Endothelial cell of umbilical vein (primary cell): ENCODE data around the gene HDAC11. TPM values are rescaled to one million over a fixed set of nuclear protein-coding genes. Genes with fewer than 3 reads are reported as not detected.

Experiments
- BruUV-seq: library from RNA; stranded (reverse); fragments of 400-500 nt; replicated peaks from 2 replicates; lab custom pipeline; 2021; lab: Mats Ljungman, UMichigan
- CTCF ChIA-PET: fragments of 300-600, 350-600 bp; sonication (Branson Sonifier 250); formaldehyde crosslinking; loops from one replicate; lab custom pipeline; 2021; ENCODE audit warnings: antibody characterized with exemption, inconsistent platforms; lab: Charles Lee
- POLR2A ChIA-PET: fragments of 300-600, 350-600 bp; sonication (Branson Sonifier 250); formaldehyde crosslinking; loops from one replicate; lab custom pipeline; 2021; ENCODE audit warnings: antibody characterized with exemption, inconsistent platforms; lab: Charles Lee
- DNase-seq: peaks from one replicate; pipeline ENCODE4 v3.0.0-alpha.2; 2011; ENCODE audit warnings: low read depth, low spot score
- FAIRE-seq: peaks from 2 replicates; lab custom pipeline; 2011; peaks lifted over from hg19 to GRCh38; lab: Jason Lieb, UNC
- H2AFZ ChIP-seq: 2 replicates; pipeline ENCODE4 v1.6.0; 2012; ENCODE audit warnings: low read depth, low read length, control low read depth, inconsistent platforms
- H3K27ac ChIP-seq: 2 replicates; pipeline ENCODE4 v1.5.1; 2011; ENCODE audit warnings: low read depth, mild to moderate bottlenecking, control low read depth, low read length, moderate library complexity; ENCODE audit not compliant: insufficient read depth
- H3K27me3 ChIP-seq, 2 experiments: 2 replicates each; pipeline versions ENCODE4 v1.6.0 to v1.6.1; 2011; ENCODE audit warnings: low read length in 2 of 2, mixed read lengths in 1 of 2; ENCODE audit not compliant: control insufficient read depth in 2 of 2, insufficient read depth in 2 of 2
- H3K36me3 ChIP-seq, 2 experiments: 2 replicates in 1 of 2; 3 replicates in 1 of 2; pipeline ENCODE4 v1.5.1; 2011; ENCODE audit warnings: low read length in 2 of 2, mild to moderate bottlenecking in 1 of 2, moderate library complexity in 1 of 2; ENCODE audit not compliant: control insufficient read depth in 2 of 2, insufficient read depth in 2 of 2; ENCODE audit errors: extremely low read depth in 1 of 2
- H3K4me1 ChIP-seq: 3 replicates; pipeline ENCODE4 v1.5.1; 2011; ENCODE audit warnings: mild to moderate bottlenecking, low read length; ENCODE audit not compliant: control insufficient read depth, insufficient read depth; ENCODE audit errors: extremely low read depth
- H3K4me2 ChIP-seq: 2 replicates; pipeline ENCODE4 v1.6.1; 2011; ENCODE audit warnings: low read length, control low read depth, mixed read lengths; ENCODE audit not compliant: insufficient read depth
- H3K4me3 ChIP-seq, 3 experiments: fragments of 200-600 bp in 1 of 3; sonication (generic), shearing (Covaris generic) in 1 of 3; replicated peaks in 1 of 3; 2 replicates each; pipeline ENCODE4 v1.5.1; 2011 to 2016; ENCODE audit warnings: control low read depth in 3 of 3, low read length in 3 of 3, mild to moderate bottlenecking in 2 of 3, inconsistent platforms in 1 of 3, low read depth in 1 of 3, moderate library complexity in 1 of 3; ENCODE audit not compliant: insufficient read depth in 1 of 3
- H3K79me2 ChIP-seq: 2 replicates; pipeline ENCODE4 v1.6.0; 2012; ENCODE audit warnings: low read length, inconsistent platforms; ENCODE audit not compliant: control insufficient read depth, insufficient read depth
- H3K9ac ChIP-seq: replicated peaks from 2 replicates; pipeline ENCODE3; 2011; ENCODE audit warnings: low read length, control low read depth; ENCODE audit not compliant: insufficient read depth; ENCODE audit errors: extremely low read depth
- H3K9me1 ChIP-seq: replicated peaks from 3 replicates; pipeline ENCODE4 v1.6.0; 2011; ENCODE audit warnings: mild to moderate bottlenecking, low read length; ENCODE audit not compliant: control insufficient read depth, insufficient read depth; ENCODE audit errors: extremely low read depth
- H3K9me3 ChIP-seq: replicated peaks from 2 replicates; pipeline ENCODE4 v1.5.1; 2012; ENCODE audit warnings: low read length, inconsistent platforms; ENCODE audit not compliant: control insufficient read depth, insufficient read depth
- H4K20me1 ChIP-seq: replicated peaks from 2 replicates; pipeline ENCODE3; 2011; ENCODE audit warnings: mild to moderate bottlenecking, low read length; ENCODE audit not compliant: control insufficient read depth, insufficient read depth; ENCODE audit errors: extremely low read depth
- EZH2 ChIP-seq: IDR thresholded peaks from 2 replicates; pipeline ENCODE4 v1.6.1; 2012; ENCODE audit warnings: borderline replicate concordance, low read depth, mild to moderate bottlenecking, moderate library complexity, low read length, inconsistent platforms; ENCODE audit not compliant: severe bottlenecking
- FOS ChIP-seq: IDR thresholded peaks from 2 replicates; pipeline ENCODE4 v1.6.1; 2011; ENCODE audit warnings: mild to moderate bottlenecking, low read length, moderate library complexity, borderline replicate concordance; ENCODE audit not compliant: insufficient read depth
- GATA2 ChIP-seq: IDR thresholded peaks from 2 replicates; pipeline ENCODE4 v1.7.0; 2011; ENCODE audit warnings: low read depth, mild to moderate bottlenecking, moderate library complexity, mixed read lengths, low read length; ENCODE audit not compliant: insufficient read length, insufficient read depth
- dilution Hi-C: fragments of 300-500 bp; cut with MboI; formaldehyde crosslinking; loops from one replicate; pipeline ENCODE4 v1.15.0; 2019; ENCODE audit warnings: low sequenced_read_pairs; ENCODE audit not compliant: extremely low pct_ligation_motif_present
- intact Hi-C: fragments of 100-400 bp; cut with micrococcal nuclease; formaldehyde crosslinking; loops from one replicate; pipeline ENCODE4 v1.10.0; 2022
- polyA plus RNA-seq, 4 experiments: library from polyadenylated mRNA; depleted of rRNA in 3 of 4; stranded (reverse) in 3 of 4; unstranded in 1 of 4; fragments of >200 nt; gene quantifications; 2 replicates each; pipeline versions ENCODE4 v1.2.1 to v1.2.3, GENCODE V29; 2011 to 2012; ENCODE audit warnings: missing spikeins in 1 of 4
- small RNA-seq: library from RNA; depleted of rRNA; stranded (forward); fragments of <200 nt; gene quantifications from one replicate; pipeline ENCODE3, GENCODE V24; 2012; ENCODE audit warnings: low replicate concordance, low read depth; ENCODE audit not compliant: insufficient read depth, insufficient read length
- total RNA-seq: library from RNA; stranded (reverse); gene quantifications from 2 replicates; pipeline ENCODE4 v1.2.3, GENCODE V29; 2021
- TF ChIP-seq, protein P1 (sequence below), 2 donors: IDR thresholded peaks; 1 replicate in 1 of 2; 2 replicates in 1 of 2; pipeline ENCODE4 v1.5.1; 2011; ENCODE audit warnings: low read length in 2 of 2, mild to moderate bottlenecking in 2 of 2, moderate library complexity in 2 of 2, control low read depth in 1 of 2, inconsistent platforms in 1 of 2, low read depth in 1 of 2; ENCODE audit not compliant: insufficient read depth in 1 of 2; ENCODE audit errors: extremely low read depth in 1 of 2

Gene HDAC11
- total and polyA plus RNA-seq, 2 donors (not counting 3 experiments of a cell fraction or from before 2014, with no cell fraction given) = 6.8 to 8.8 TPM

DNA sequence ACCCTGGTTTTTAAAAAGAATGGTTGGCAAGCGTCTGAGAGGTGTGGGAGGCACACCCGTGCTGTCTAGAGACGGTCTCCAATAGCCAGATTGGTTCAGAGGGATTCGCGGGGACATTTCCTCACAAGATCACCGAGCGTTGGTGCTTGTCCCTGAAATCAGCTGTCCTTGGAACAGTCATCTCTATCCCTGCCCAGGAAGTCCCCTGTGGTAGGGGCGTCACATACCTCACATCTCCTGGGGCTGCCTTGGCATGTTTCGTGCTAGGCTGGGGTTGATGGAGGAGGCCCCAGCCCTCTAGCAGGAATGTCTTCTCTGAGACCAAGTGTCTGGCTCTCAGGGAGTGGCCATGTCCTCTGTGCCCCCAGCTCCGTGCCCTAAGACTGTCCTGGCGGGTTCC is 75.6 kb downstream of the HDAC11 start:
- DNase-seq (no peak), FAIRE-seq (no peak)
- no TSS peak for BruUV-seq
- TF ChIP-seq FOS = no peak
- no peak for TF ChIP-seq EZH2
- TF ChIP-seq GATA2 = no peak
- TF ChIP-seq, protein P1, sequence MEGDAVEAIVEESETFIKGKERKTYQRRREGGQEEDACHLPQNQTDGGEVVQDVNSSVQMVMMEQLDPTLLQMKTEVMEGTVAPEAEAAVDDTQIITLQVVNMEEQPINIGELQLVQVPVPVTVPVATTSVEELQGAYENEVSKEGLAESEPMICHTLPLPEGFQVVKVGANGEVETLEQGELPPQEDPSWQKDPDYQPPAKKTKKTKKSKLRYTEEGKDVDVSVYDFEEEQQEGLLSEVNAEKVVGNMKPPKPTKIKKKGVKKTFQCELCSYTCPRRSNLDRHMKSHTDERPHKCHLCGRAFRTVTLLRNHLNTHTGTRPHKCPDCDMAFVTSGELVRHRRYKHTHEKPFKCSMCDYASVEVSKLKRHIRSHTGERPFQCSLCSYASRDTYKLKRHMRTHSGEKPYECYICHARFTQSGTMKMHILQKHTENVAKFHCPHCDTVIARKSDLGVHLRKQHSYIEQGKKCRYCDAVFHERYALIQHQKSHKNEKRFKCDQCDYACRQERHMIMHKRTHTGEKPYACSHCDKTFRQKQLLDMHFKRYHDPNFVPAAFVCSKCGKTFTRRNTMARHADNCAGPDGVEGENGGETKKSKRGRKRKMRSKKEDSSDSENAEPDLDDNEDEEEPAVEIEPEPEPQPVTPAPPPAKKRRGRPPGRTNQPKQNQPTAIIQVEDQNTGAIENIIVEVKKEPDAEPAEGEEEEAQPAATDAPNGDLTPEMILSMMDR (IDR thresholded peaks at IDR 0.05; ENCODE audit: extremely low read depth in 1 of 2, insufficient read depth in 1 of 2, low read depth in 1 of 2, low read length in 2 of 2) = no peak
- Histone ChIP-seq H3K27me3 (peaks cover 20 to 27% of the 10 kb centered on the region in 2 experiments), H3K36me3 (no peaks in the 10 kb centered on the region), H3K9me3 (no peaks in the 10 kb centered on the region), H3K9me1 (no peaks in the 10 kb centered on the region), H3K4me3 (no peak overlapping the region), H3K9ac (no peak overlapping the region), H3K27ac (no peak overlapping the region), H3K4me2 (no peak overlapping the region), H3K79me2 (no peaks in the 10 kb centered on the region), H4K20me1 (no peaks in the 10 kb centered on the region), H3K4me1 (no peaks in the 10 kb centered on the region), H2AFZ (no peak overlapping the region)
- intact Hi-C loops = no loop called here
- CTCF ChIA-PET = no interaction called here
- POLR2A ChIA-PET = no interaction called here
- dilution Hi-C loops = no loop called here

Small RNAs within 50 kb of the gene (small RNA-seq; reads per million reads assigned to genes)
- gene AC027124.2 = not detected

Other genes with a start within 250 kb of the HDAC11 start
- gene NUP210, start 60.0 kb upstream of the HDAC11 start, total RNA-seq = 0.84 and 1.4 TPM in 2 replicates
- gene NUP210, start 60.0 kb upstream of the HDAC11 start, polyA plus RNA-seq = 0.14 TPM in 2 replicates
- gene FBLN2, start 68.8 kb downstream of the HDAC11 start, total RNA-seq = 0.07 and 1.4 TPM in 2 replicates
- gene FBLN2, start 68.8 kb downstream of the HDAC11 start, polyA plus RNA-seq = 1.9 and 2.3 TPM in 2 replicates